GM12892 (cell line): ENCODE data around the gene FABP3.

ENCODE experiments used
- DNase-seq: peaks from one replicate; pipeline ENCODE4 v3.0.0; 2011; ENCODE audit not compliant: insufficient read length
- FAIRE-seq: peaks from 2 replicates; lab custom pipeline; 2011; peaks lifted over from hg19 to GRCh38; lab: Jason Lieb, UNC
- POLR2A ChIP-seq: IDR thresholded peaks from 2 replicates; pipeline ENCODE4 v1.6.1; 2011; ENCODE audit warnings: low read depth, low read length, control low read depth
- POLR2AphosphoS5 ChIP-seq: IDR thresholded peaks from 2 replicates; pipeline ENCODE4 v1.6.1; 2011; ENCODE audit warnings: low read depth, low read length, control low read depth
- TAF1 ChIP-seq: IDR thresholded peaks from 2 replicates; pipeline ENCODE4 v1.6.1; 2011; ENCODE audit warnings: low read depth, mild to moderate bottlenecking, control low read depth, low read length, borderline replicate concordance

The FABP3 gene

DNA sequence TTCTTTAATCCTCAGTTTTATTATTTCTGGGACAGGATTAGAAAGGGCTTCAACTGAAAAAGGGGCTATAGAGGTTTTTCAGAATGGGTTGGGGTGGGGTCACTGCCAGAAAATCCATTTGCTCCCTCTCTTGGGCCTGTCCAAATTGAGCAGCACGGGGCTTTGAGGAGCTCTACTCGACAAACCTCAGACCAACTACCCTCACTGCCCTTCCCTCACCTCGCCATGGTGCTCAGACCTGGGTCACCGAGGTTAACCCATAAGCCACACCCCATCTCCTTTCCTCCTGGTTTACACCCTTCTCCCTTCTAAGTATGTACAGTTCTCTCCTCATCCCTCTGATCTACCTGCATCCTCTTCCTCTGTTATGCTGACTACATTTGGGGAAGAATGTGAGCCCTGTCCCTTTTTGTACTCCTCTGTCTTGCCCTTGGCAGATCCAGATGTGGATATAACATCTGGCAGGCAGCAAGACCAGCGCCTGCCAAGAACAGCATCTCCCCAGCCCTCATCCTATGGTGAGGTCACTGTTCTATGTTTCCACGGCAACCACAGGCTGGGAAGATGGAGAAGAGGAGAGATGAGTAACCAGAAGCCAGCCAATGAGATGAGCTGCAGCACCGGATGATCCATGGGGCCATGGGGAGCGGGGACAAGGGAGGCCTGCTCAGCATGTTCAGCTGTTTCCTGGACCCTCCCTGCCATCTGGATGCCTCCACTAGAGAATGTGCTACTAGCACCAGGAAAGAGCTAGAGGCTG, 3.7 kb upstream of the FABP3 start:
- no peak for DNase-seq
- no peak for FAIRE-seq
- TF ChIP-seq POLR2AphosphoS5, result no peak
- no peak for TF ChIP-seq POLR2A
- no peak for TF ChIP-seq TAF1

DNA sequence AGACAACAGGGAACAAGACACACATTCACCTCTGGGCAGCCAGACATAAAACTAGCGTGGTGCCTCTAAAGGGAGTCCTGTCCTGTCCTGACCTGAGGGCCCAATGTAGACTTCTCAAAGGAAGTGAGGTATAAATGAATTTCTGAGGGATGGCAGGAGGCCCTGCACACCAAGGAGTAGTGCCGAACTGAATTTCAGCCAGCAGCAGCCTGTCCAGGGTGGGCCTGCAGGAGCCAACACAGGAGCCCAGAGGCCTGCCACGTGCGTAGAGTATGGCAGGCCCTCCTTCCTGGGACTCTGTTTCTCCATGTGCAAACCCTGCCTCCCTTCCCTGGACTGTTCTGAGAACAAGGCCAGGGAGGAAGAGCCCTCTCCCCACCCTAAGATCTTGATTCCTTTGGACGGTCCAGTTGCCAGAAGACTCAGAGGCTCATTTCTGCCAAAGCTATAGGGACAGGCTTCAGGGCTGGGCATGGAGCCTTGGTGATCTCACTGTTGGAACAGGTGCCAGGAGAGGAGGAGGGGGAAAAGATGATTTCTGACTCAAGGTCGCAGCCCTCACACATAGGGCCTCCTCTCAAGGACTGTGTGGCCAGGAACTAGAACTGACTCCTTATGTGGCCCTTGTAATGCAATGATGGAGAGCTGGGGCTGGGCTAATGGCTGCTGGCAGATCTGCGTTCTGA, 1.8 kb upstream of the FABP3 start:
- no peak for DNase-seq

DNA sequence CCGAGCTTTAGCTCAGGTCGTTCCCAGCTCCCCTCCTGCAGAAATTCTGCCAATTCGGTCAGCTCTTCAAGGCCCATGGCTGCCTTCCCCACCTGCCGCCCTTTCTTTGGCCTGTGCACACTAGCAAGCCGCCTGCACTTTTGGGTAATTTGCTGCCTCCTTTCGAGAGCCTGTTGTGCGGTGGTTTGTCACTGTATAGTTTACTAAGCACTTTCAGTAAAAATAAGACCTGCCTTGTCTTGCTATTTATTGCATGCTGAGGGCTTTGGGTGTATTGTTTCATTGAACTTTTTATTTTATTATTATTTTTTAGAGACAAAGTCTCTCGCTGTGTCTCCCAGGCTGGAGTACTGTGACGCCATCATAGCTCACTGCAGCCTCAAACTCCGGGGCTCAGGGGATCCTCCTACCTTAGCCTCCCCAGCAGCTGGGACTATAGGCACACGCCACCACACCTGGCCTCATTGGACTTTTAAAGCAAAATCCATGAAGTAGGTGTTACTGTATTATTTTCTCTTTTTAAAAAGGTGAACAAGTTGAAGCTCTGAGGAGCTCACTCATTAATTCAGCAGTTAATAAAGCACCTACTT, 1.1 kb upstream of the FABP3 start:
- DNase-seq (no peak), FAIRE-seq (no peak)
- TF ChIP-seq TAF1 (no peak), POLR2A (no peak), POLR2AphosphoS5 (no peak)

More for the DNA sequence above, 1.8 kb upstream of the FABP3 start:
- FAIRE-seq, result no peak
- TF ChIP-seq POLR2A, result no peak
- TF ChIP-seq TAF1, result no peak
- no peak for TF ChIP-seq POLR2AphosphoS5

DNA sequence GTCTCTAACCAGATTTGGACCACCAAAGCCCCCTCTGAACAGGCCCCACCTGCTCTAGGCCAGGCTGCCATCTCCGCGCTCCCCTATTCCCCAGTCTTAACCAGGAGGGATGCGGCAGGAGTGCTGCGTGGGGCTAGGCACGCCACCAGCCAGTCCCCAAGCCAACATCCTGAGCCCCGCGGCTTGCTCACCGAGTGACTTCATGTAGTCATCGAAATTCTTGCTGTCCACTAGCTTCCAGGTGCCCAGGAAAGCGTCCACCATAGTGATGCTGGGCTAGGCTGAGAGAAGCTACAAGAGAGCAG, 173 bp downstream of the FABP3 start:
- DNase-seq (no peak), FAIRE-seq (no peak)
- TF ChIP-seq POLR2AphosphoS5 (no peak), TAF1 (no peak), POLR2A (no peak)

DNA sequence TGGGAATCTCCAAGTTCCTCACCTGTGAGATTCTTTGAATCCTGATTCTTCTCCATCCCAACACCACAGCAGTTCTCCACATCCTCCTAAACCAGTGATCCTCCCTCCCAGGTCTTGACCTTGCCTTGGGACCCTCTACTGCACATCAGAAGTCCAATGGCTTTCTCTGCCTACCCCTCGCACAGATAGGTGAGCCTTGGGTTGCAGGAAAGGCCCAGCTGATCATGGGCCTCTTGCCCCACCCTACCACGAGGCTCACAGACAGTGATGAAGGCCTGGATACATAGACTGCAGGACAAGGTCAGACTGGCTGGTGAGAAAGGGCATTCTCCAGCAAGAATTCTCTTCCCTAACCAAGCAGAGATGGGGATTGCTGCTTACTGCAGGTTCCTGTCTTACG, 825 bp downstream of the FABP3 start:
- DNase-seq (no peak), FAIRE-seq (no peak)
- TF ChIP-seq POLR2A (no peak), TAF1 (no peak), POLR2AphosphoS5 (no peak)

DNA sequence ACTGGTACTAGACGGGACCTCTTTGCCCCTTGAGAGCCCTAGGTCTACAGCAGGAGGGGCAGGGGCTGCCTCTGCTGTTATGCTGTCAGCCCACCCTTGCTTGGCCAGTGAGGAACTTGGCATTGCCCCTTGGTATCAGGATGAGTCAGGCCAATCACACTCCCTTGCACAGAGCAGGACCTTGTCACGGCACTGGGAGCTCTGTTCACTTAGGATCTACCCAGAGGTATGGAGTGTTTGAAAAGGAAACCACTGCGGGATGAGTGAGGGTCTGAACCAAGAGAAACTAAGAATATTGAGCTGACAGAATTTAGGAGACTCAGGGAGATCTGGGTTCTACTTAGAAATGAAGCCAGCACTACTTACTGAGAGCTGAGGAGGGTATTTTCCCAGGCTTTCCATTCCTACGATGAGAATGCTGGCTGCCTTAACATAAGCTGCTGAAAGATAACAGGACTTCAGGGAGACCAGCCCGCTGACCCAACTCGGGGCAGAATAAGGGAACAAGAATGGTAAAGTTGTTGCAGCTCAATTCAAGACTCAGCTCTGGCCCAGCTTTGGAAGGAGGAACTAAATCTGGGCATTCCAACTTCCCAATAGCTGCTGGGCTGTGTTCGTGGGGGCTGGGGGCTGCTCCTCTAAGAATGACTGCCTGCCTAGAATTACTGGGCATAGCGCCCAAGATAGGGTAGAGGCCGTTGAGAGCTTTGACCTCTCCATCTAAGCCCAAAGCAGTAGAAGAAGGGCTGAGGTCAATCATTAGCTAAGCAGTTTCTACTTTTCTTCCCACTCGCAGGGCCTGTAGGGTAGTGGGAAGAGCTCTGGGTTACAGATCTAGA, 1.5 kb downstream of the FABP3 start:
- no peak for TF ChIP-seq POLR2AphosphoS5
- TF ChIP-seq POLR2A, result no peak
- TF ChIP-seq TAF1, result no peak
- FAIRE-seq (no peak), DNase-seq (no peak)

DNA sequence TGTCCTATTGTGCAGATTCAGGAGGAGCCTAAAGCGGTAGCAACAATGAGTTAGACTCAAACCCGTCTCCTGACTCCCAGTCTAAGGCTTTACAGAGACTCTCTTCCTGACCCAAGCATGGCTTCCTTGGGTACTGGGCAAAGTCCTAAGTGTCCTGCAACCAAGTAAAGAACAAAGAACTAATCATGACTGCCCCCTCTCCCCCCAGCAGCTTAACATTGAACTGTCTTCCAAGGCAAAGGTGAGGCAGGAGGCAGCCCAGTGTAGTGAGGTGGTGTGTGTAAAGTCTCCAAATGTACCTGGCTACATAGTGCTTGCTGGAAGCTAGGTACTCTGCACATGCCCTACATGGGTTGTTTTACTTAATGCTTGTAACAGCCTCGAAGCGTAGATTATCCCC, 2.3 kb downstream of the FABP3 start:
- TF ChIP-seq POLR2AphosphoS5 (no peak), POLR2A (no peak), TAF1 (no peak)

DNA sequence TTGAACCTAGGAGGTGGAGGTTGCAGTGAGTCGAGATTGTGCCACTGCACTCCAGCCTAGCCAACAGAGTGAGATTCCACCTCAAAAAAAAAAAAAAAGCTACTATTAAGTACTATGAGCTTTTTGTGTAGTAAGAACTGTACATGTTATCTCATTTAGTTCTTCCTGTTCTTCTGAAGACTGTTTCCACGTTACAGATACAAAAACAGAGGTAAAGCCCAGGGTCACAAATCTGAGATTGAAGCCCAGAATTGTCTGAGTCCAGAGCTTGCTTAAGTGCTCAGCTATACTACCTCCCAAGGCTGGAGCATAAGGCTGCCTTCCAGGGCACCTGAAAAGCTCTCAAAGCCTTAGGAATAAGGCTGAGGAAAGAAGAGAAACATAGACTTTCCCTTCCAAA, 2.9 kb downstream of the FABP3 start:
- TF ChIP-seq POLR2A, result no peak
- TF ChIP-seq POLR2AphosphoS5, result no peak
- TF ChIP-seq TAF1, result no peak
- DNase-seq (no peak), FAIRE-seq (no peak)

More for the DNA sequence above, 2.3 kb downstream of the FABP3 start:
- FAIRE-seq (no peak), DNase-seq (no peak)

DNA sequence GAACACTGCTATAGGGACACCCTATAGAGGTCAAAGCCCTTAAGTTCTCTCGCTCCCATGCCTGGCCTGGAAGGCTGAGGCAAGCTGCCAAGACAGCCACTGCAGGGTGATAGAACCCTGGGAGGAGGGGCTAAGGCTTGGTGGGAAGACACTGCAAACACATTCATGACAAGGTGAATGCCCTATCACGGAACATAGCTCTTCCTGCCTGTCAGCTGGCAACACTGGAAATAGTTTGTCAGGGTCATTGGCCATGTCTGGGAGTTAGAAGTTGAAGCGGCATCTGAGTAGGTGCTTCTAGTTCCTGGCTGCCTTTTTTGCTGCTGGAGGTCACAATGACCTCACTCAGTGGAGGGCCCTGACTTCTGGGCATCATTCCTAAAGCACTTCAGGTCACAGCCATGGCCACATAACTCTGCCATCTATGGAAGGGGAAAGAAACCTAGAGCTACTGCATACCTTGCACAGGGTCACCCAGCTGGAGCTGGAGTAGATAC, 4.2 kb downstream of the FABP3 start:
- DNase-seq (no peak), FAIRE-seq (no peak)

DNA sequence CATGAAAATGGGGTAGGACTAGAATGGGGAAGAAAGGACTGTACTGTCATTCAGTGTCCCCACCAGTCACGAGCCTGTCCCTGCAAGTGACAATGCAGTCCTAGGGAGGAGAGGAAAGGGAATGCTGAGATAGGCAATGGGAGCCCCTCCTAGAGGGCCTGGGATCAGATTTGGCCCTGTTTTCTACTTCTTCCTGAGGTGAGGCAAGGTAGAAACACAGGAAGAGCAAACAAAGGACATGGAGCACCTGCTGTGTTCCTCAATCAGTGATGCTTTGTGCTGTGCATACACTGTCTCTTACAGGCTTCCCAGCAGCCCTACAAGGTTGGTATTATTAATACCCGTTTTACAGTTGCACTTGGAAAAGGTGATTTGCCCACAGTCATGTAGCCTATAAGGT, 6.1 kb downstream of the FABP3 start:
- FAIRE-seq, result no peak
- TF ChIP-seq TAF1 (no peak), POLR2AphosphoS5 (no peak), POLR2A (no peak)
- DNase-seq, result no peak

More for the DNA sequence above, 4.2 kb downstream of the FABP3 start:
- no peak for TF ChIP-seq TAF1
- TF ChIP-seq POLR2AphosphoS5, result no peak
- TF ChIP-seq POLR2A, result no peak

DNA sequence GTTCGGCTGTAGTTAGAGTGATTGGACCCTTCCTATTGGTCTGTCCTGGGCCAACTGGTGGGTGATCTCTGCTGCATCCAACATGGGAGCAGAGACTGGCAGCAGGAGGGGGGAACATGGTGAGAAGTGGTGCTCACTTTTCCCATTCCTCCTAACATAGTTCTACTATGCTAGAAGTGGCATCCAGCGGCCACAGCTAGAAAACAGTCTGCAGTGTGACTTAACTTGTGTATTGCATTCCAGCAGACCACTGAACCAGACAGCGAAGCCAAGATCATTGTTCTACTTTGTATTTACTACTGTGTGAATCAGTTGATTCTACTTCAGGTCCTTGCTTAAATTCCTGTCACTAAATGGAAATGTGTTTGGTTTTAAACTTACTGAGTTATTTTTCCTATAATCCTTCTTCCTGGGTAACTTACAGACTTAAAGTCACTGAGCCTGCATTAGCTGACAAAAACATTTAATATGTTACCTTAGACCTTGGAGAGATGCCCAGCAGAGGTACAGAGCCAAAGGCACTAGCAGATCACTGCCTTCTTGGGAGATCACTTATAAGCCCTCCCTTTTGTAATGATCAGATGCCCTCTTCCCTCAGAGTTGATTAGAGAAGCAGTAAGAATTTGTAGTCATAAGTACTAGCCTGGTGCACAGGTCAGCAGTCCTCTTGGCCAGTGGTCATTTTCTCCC, 8.2 kb downstream of the FABP3 start:
- FAIRE-seq (no peak), DNase-seq (no peak)
- TF ChIP-seq POLR2A (no peak), POLR2AphosphoS5 (no peak), TAF1 (no peak)
